Keratinocyte (primary cell): ENCODE results near the gene HLX. TPM values are rescaled to one million over a fixed set of nuclear protein-coding genes. Genes with fewer than 3 reads are reported as not detected.

Experiments used
- DNase-seq: peaks from one replicate; pipeline ENCODE4 v3.0.0-alpha.2; 2011; ENCODE audit warnings: low read depth, missing footprints, low spot score
- FAIRE-seq: peaks from 2 replicates; lab custom pipeline; 2011; peaks lifted over from hg19 to GRCh38; lab: Jason Lieb, UNC
- H2AFZ ChIP-seq: 2 replicates; pipeline ENCODE4 v1.6.0; 2012; ENCODE audit warnings: low read length, control low read depth, inconsistent platforms; ENCODE audit not compliant: control insufficient read depth
- H3K27ac ChIP-seq: 2 replicates; pipeline ENCODE4 v1.5.1; 2011; ENCODE audit warnings: low read length; ENCODE audit not compliant: control insufficient read depth, insufficient read depth
- H3K27me3 ChIP-seq: 3 replicates; pipeline ENCODE4 v1.6.0; 2011; ENCODE audit warnings: low read length; ENCODE audit not compliant: control insufficient read depth, insufficient read depth; ENCODE audit errors: extremely low read depth
- H3K36me3 ChIP-seq, 2 experiments: 2 replicates in 1 of 2; 3 replicates in 1 of 2; pipeline ENCODE4 v1.5.1; 2011; ENCODE audit warnings: low read length in 2 of 2, mild to moderate bottlenecking in 1 of 2; ENCODE audit not compliant: control insufficient read depth in 2 of 2, insufficient read depth in 2 of 2; ENCODE audit errors: extremely low read depth in 1 of 2
- H3K4me1 ChIP-seq: 3 replicates; pipeline ENCODE4 v1.5.1; 2011; ENCODE audit warnings: low read length; ENCODE audit not compliant: control insufficient read depth, insufficient read depth; ENCODE audit errors: extremely low read depth
- H3K4me2 ChIP-seq: 3 replicates; pipeline ENCODE4 v1.6.0; 2011; ENCODE audit warnings: low read depth, low read length; ENCODE audit not compliant: control insufficient read depth, insufficient read depth; ENCODE audit errors: extremely low read depth
- H3K4me3 ChIP-seq, 3 experiments: fragments of 200-600 bp in 1 of 3; sonication (generic) in 1 of 3; 2 replicates in 2 of 3; 3 replicates in 1 of 3; pipeline ENCODE4 v1.5.1; 2011 to 2016; ENCODE audit warnings: low read length in 3 of 3, mild to moderate bottlenecking in 3 of 3, control low read depth in 2 of 3, inconsistent platforms in 1 of 3, low read depth in 1 of 3, mixed read lengths in 1 of 3, mixed run types in 1 of 3, moderate library complexity in 1 of 3; ENCODE audit not compliant: control insufficient read depth in 2 of 3, insufficient read depth in 2 of 3; ENCODE audit errors: extremely low read depth in 1 of 3
- H3K79me2 ChIP-seq: 2 replicates; pipeline ENCODE4 v1.6.0; 2012; ENCODE audit warnings: low read length; ENCODE audit not compliant: control insufficient read depth, insufficient read depth
- H3K9ac ChIP-seq: 3 replicates; pipeline ENCODE4 v1.6.0; 2011; ENCODE audit warnings: low read length; ENCODE audit not compliant: control insufficient read depth, insufficient read depth; ENCODE audit errors: extremely low read depth
- H3K9me1 ChIP-seq: 3 replicates; pipeline ENCODE4 v1.6.0; 2011; ENCODE audit warnings: low read length; ENCODE audit not compliant: control insufficient read depth, insufficient read depth; ENCODE audit errors: extremely low read depth
- H3K9me3 ChIP-seq: 2 replicates; pipeline ENCODE4 v1.5.1; 2012; ENCODE audit warnings: low read depth, low read length; ENCODE audit not compliant: control insufficient read depth
- H4K20me1 ChIP-seq: 3 replicates; pipeline ENCODE4 v1.6.0; 2011; ENCODE audit warnings: low read length; ENCODE audit not compliant: control insufficient read depth, insufficient read depth; ENCODE audit errors: extremely low read depth
- CTCF ChIP-seq, 3 experiments: IDR thresholded peaks in 1 of 3; conservative IDR thresholded peaks in 1 of 3; optimal IDR thresholded peaks in 1 of 3; 2 replicates in 2 of 3; 3 replicates in 1 of 3; pipeline versions ENCODE3 to v1.5.1; 2011; ENCODE audit warnings: low read length in 3 of 3, mild to moderate bottlenecking in 3 of 3, moderate library complexity in 2 of 3, control low read depth in 1 of 3, inconsistent platforms in 1 of 3; ENCODE audit not compliant: insufficient read depth in 2 of 3; ENCODE audit errors: extremely low read depth in 1 of 3
- EZH2 ChIP-seq: IDR thresholded peaks from one replicate; pipeline ENCODE4 v1.6.1; 2012; ENCODE audit warnings: inconsistent platforms, mild to moderate bottlenecking, low read length, moderate library complexity
- dilution Hi-C: fragments of 300-500 bp; cut with MboI; formaldehyde crosslinking; loops from one replicate; pipeline ENCODE4 v1.7.0; 2020; ENCODE audit warnings: low sequenced_read_pairs; ENCODE audit not compliant: extremely low pct_ligation_motif_present
- polyA plus RNA-seq, 5 experiments: library from polyadenylated mRNA; depleted of rRNA in 3 of 5; stranded (reverse) in 3 of 5; stranded (forward) in 1 of 5; unstranded in 1 of 5; fragments of >200 nt; gene quantifications; 1 replicate in 1 of 5; 2 replicates in 3 of 5; 3 replicates in 1 of 5; pipeline versions ENCODE4 v1.2.1 to v1.2.3, GENCODE V29; 2011 to 2012; ENCODE audit warnings: missing spikeins in 2 of 5, low read depth in 1 of 5, low replicate concordance in 1 of 5

Gene HLX
- polyA plus RNA-seq, 1 donor (not counting 4 experiments of a cell fraction or from before 2014, with no cell fraction given): not detected

- no peak overlapping the region for H2AFZ ChIP-seq
- H4K20me1 ChIP-seq: no peaks in the 10 kb centered on the region
- H3K4me1 ChIP-seq: no peaks in the 10 kb centered on the region
- no peak overlapping the region for H3K27ac ChIP-seq
- peaks cover 99% of the 10 kb centered on the region for H3K27me3 ChIP-seq
- TF ChIP-seq EZH2 (no peak), CTCF (optimal IDR thresholded peaks at IDR 0.05 in 1 of 3, IDR thresholded peaks at IDR 0.05 in 1 of 3, conservative IDR thresholded peaks at IDR 0.05 in 1 of 3; ENCODE audit: extremely low read depth in 1 of 3, insufficient read depth in 2 of 3, low read length in 3 of 3) (no peak)
- dilution Hi-C loops: no loop called here
- H3K9ac ChIP-seq: no peak overlapping the region
- H3K9me1 ChIP-seq: no peaks in the 10 kb centered on the region
- FAIRE-seq (no peak), DNase-seq (no peak)
- no peak overlapping the region for H3K4me3 ChIP-seq
- no peak overlapping the region for H3K4me2 ChIP-seq
- H3K9me3 ChIP-seq: peaks cover 10% of the 10 kb centered on the region
- no peaks in the 10 kb centered on the region for H3K79me2 ChIP-seq
- no peaks in the 10 kb centered on the region for H3K36me3 ChIP-seq
These were observed 7.4 kb downstream of the HLX start for GRCh38 chr1:220886470-220887201.

- Histone ChIP-seq H3K9me3 (peaks cover 8% of the 10 kb centered on the region), H3K4me2 (no peak overlapping the region), H3K4me3 (no peak overlapping the region), H3K27me3 (peaks cover 99% of the 10 kb centered on the region), H3K27ac (no peak overlapping the region), H3K9ac (no peak overlapping the region), H3K79me2 (no peaks in the 10 kb centered on the region), H3K36me3 (no peaks in the 10 kb centered on the region), H3K4me1 (no peaks in the 10 kb centered on the region), H3K9me1 (no peaks in the 10 kb centered on the region), H4K20me1 (no peaks in the 10 kb centered on the region), H2AFZ (no peak overlapping the region)
- DNase-seq (no peak), FAIRE-seq (no peak)
- dilution Hi-C loops: no loop called here
- TF ChIP-seq EZH2 (no peak), CTCF (optimal IDR thresholded peaks at IDR 0.05 in 1 of 3, IDR thresholded peaks at IDR 0.05 in 1 of 3, conservative IDR thresholded peaks at IDR 0.05 in 1 of 3; ENCODE audit: extremely low read depth in 1 of 3, insufficient read depth in 2 of 3, low read length in 3 of 3) (no peak)
These were observed 7.9 kb downstream of the HLX start for GRCh38 chr1:220887202-220887519.
